ENCODE data around the gene LRRC56. TPM values are rescaled to one million over a fixed set of nuclear protein-coding genes. Genes with fewer than 3 reads are reported as not detected.

The LRRC56 gene
- total RNA-seq, 4 donors from 2014 or later = 1.5 to 2.7 (median 1.8) TPM

DNA sequence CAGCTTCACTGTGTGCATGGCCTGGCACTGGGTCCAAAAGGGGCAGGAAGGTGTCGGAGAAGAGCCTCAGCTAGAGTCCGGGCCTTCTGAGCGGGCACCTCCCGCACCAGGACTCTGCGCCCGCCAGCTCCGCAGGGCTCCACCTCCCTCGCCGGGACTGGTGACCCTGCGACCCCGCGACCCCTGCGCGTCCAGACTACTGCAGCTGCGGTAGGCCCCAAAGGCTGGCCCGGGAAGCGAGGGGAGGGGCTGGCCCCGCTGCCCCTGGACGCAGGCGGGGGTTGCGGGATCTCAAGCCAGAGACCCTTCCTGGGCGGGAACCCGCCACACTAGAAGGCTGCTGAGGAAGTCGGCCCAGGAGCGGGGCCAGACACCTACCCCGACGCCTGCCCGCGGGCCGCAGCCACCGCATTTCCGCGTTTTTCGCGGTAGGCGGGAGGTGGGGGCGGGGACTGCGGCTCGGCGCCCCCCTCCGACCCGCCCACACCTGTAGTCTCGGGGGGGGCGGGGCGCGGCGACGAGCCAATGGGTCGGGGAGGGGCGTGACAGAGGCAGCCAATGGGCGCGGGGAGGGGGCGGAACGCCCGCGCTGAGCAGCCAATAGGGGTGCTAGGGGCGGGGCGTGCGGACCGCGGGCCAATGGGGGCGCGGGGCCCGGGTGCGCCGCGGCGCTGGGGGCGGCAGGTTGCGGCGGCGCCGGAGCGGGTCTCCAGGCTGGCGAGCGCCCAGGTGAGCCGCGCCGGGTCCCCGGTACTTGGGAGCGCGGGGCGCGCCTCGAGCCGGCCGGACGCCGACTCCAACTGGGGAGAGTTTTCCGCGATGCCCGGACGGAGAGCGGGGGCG is 23.2 kb downstream of the LRRC56 start, which contains the start of the genes LMNTD2 and RASSF7:
Gene LMNTD2 (minus strand): TSS at position 434 of the 843 bp plus-strand sequence. CDS start 22 bp downstream, at position 412.
Gene RASSF7 (plus strand): TSS at position 666 of the 843 bp plus-strand sequence. CDS start 799 bp downstream, outside the sequence.
- H3K4me3 ChIP-seq (ENCODE audit: low read depth, poor library complexity, severe bottlenecking) = peak within 1 kb of the TSS; percentile 69
- intact Hi-C loops (cut with DNase I; ENCODE audit: low total_unique reads) = no loop called here
- TF ChIP-seq, protein P1, sequence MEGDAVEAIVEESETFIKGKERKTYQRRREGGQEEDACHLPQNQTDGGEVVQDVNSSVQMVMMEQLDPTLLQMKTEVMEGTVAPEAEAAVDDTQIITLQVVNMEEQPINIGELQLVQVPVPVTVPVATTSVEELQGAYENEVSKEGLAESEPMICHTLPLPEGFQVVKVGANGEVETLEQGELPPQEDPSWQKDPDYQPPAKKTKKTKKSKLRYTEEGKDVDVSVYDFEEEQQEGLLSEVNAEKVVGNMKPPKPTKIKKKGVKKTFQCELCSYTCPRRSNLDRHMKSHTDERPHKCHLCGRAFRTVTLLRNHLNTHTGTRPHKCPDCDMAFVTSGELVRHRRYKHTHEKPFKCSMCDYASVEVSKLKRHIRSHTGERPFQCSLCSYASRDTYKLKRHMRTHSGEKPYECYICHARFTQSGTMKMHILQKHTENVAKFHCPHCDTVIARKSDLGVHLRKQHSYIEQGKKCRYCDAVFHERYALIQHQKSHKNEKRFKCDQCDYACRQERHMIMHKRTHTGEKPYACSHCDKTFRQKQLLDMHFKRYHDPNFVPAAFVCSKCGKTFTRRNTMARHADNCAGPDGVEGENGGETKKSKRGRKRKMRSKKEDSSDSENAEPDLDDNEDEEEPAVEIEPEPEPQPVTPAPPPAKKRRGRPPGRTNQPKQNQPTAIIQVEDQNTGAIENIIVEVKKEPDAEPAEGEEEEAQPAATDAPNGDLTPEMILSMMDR (IDR thresholded peaks at IDR 0.05) = no peak
- WGBS, 2 donors = 3 to 4% methylated on average over 37 to 46 of the region's 95 CpGs
- peak; percentile 87 to 97 for DNase-seq (ENCODE audit: low spot score in 2 of 2)

DNA sequence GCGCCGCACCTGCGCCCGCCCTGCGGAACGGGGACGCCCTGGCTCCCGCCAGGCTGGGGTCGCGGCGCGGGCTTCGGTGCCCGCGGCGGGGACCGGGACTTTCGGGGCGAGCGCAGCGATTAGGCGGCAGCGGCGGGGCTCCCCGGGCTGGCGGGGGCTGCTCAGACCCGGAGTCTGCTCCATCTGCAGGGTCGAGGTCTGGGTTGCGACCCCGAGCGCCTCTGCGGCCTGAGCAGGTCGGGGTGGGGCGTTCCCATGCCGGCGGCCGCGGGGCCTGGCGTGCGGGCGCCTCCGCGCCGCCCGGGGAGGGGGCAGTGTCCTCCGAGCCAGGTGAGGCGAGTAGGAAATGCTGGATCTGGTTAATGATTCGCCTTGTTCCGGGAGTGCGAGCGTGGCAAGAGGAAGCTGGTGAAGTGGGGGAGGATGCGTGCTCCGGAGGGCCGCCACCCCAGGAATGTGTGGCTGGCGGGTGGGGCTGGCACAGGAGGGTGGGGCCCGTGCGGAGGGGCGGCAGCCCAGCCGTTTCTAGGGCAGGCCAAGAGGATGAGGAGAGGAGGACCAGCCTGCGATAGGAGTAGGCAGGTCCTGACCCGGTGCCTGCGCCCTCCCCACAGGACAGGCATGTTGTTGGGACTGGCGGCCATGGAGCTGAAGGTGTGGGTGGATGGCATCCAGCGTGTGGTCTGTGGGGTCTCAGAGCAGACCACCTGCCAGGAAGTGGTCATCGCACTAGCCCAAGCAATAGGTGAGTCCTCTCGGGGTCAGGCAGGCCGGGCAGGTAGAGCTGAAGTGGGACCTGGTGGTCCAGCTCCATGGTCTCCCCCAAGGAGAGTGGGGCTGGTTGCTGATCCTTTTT is 24.0 kb downstream of the LRRC56 start:
- 14 to 80% methylated on average over 1 to 38 of the region's 67 CpGs for WGBS, 2 donors
- intact Hi-C loops (cut with DNase I; ENCODE audit: low total_unique reads) = no loop called here
- H3K4me3 ChIP-seq (ENCODE audit: low read depth, poor library complexity, severe bottlenecking) = peak overlapping the region; percentile 69
- TF ChIP-seq, protein P1 (IDR thresholded peaks at IDR 0.05) = no peak
- no peak for TF ChIP-seq POLR2A (IDR thresholded peaks at IDR 0.05)
- DNase-seq (ENCODE audit: low spot score in 2 of 2) = no peak

DNA sequence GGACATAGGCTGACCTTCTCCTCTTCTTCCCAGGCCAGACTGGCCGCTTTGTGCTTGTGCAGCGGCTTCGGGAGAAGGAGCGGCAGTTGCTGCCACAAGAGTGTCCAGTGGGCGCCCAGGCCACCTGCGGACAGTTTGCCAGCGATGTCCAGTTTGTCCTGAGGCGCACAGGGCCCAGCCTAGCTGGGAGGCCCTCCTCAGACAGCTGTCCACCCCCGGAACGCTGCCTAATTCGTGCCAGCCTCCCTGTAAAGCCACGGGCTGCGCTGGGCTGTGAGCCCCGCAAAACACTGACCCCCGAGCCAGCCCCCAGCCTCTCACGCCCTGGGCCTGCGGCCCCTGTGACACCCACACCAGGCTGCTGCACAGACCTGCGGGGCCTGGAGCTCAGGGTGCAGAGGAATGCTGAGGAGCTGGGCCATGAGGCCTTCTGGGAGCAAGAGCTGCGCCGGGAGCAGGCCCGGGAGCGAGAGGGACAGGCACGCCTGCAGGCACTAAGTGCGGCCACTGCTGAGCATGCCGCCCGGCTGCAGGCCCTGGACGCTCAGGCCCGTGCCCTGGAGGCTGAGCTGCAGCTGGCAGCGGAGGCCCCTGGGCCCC is 24.8 kb downstream of the LRRC56 start:
- TF ChIP-seq, protein P1 (IDR thresholded peaks at IDR 0.05) = no peak
- TF ChIP-seq POLR2A (IDR thresholded peaks at IDR 0.05) = no peak
- no peak overlapping the region for H3K4me3 ChIP-seq (ENCODE audit: low read depth, poor library complexity, severe bottlenecking)
- intact Hi-C loops (cut with DNase I; ENCODE audit: low total_unique reads) = no loop called here
- DNase-seq (ENCODE audit: low spot score in 2 of 2) = no peak
- WGBS, 2 donors = 94 to 96% methylated on average over 17 to 19 of the region's 29 CpGs

DNA sequence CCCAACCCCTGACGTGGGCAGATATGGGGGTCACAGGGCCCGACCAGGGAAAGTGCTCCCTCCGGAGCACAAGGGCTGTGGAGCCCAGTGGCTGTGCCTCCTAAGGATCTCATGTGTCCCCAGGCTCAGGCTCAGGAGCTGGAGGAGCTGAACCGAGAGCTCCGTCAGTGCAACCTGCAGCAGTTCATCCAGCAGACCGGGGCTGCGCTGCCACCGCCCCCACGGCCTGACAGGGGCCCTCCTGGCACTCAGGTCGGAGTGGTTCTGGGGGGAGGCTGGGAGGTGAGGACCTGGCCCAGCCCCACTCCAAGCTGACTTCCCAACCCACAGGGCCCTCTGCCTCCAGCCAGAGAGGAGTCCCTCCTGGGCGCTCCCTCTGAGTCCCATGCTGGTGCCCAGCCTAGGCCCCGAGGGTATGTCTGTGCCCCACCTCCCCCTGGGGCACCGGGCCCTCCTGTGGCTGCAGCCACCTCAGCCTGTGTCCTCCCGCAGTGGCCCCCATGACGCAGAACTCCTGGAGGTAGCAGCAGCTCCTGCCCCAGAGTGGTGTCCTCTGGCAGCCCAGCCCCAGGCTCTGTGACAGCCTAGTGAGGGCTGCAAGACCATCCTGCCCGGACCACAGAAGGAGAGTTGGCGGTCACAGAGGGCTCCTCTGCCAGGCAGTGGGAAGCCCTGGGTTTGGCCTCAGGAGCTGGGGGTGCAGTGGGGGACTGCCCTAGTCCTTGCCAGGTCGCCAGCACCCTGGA is 25.9 kb downstream of the LRRC56 start:
- WGBS, 2 donors = 84 to 87% methylated on average over 12 to 18 of the region's 18 CpGs
- intact Hi-C loops (cut with DNase I; ENCODE audit: low total_unique reads) = no loop called here
- no peak for TF ChIP-seq POLR2A (IDR thresholded peaks at IDR 0.05)
- TF ChIP-seq, protein P1 (IDR thresholded peaks at IDR 0.05) = no peak
- no peak overlapping the region for H3K4me3 ChIP-seq (ENCODE audit: low read depth, poor library complexity, severe bottlenecking)
- DNase-seq (ENCODE audit: low spot score in 2 of 2) = no peak

All from lower leg skin (tissue), 4 donors.